ENCODE data around the gene NMUR2. TPM values are rescaled to one million over a fixed set of nuclear protein-coding genes. Genes with fewer than 3 reads are reported as not detected.

Gene NMUR2
- total RNA-seq, 1 donor from 2014 or later: not detected

DNA sequence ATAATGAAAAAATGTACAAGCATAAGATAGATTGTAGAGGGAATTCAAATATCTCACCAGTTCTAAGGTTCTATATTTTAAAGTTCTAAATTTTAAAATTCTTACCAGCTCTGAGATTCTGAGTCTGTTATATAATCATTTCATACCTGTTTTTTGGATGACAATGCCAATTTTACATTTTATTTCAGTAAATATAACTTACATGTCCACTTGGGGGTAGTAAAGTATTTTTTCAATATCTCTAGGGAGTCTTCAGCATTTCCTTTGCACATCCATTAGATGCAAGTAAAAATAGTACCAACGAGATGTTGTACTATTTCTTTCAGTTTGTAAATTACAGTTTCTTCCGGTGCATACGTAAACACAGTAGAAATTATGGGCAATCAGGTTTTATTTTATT lies 25.7 kb downstream of the NMUR2 start:
- Histone ChIP-seq H3K4me3 (ENCODE audit: insufficient read depth, low read depth, low read length) (no peak overlapping the region), H3K9me3 (ENCODE audit: insufficient read depth, low read depth, low read length) (no peaks in the 10 kb centered on the region), H2AFZ (ENCODE audit: low read depth, low read length) (no peak overlapping the region), H3K9ac (ENCODE audit: low read length) (no peak overlapping the region), H3K4me1 (ENCODE audit: insufficient read depth, low read length) (no peaks in the 10 kb centered on the region), H3K79me2 (ENCODE audit: insufficient read depth, low read length) (no peaks in the 10 kb centered on the region), H3K27ac (ENCODE audit: low read depth, low read length) (no peak overlapping the region), H3K27me3 (ENCODE audit: insufficient read depth, low read length) (no peaks in the 10 kb centered on the region), H3K4me2 (ENCODE audit: low read length) (no peak overlapping the region), H4K20me1 (ENCODE audit: insufficient read depth, low read length) (no peaks in the 10 kb centered on the region), H3K36me3 (ENCODE audit: insufficient read depth, low read length) (no peaks in the 10 kb centered on the region)
- TF ChIP-seq, protein P1, sequence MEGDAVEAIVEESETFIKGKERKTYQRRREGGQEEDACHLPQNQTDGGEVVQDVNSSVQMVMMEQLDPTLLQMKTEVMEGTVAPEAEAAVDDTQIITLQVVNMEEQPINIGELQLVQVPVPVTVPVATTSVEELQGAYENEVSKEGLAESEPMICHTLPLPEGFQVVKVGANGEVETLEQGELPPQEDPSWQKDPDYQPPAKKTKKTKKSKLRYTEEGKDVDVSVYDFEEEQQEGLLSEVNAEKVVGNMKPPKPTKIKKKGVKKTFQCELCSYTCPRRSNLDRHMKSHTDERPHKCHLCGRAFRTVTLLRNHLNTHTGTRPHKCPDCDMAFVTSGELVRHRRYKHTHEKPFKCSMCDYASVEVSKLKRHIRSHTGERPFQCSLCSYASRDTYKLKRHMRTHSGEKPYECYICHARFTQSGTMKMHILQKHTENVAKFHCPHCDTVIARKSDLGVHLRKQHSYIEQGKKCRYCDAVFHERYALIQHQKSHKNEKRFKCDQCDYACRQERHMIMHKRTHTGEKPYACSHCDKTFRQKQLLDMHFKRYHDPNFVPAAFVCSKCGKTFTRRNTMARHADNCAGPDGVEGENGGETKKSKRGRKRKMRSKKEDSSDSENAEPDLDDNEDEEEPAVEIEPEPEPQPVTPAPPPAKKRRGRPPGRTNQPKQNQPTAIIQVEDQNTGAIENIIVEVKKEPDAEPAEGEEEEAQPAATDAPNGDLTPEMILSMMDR (IDR thresholded peaks at IDR 0.05; ENCODE audit: insufficient read depth, low read depth, low read length): no peak
- no peak for TF ChIP-seq EZH2 (IDR thresholded peaks at IDR 0.05; ENCODE audit: insufficient read depth, low read length)
- Mint-ChIP-seq H3K27ac (ENCODE audit: unreplicated experiment) (no peak overlapping the region), H3K4me3 (ENCODE audit: unreplicated experiment) (no peak overlapping the region), H3K27me3 (ENCODE audit: low read depth, unreplicated experiment) (no peaks in the 10 kb centered on the region), H3K36me3 (ENCODE audit: low read depth, unreplicated experiment) (no peaks in the 10 kb centered on the region), H3K4me1 (ENCODE audit: low read depth, unreplicated experiment) (peaks cover 10% of the 10 kb centered on the region), H3K9me3 (ENCODE audit: unreplicated experiment) (no peaks in the 10 kb centered on the region)
- no peak for DNase-seq (ENCODE audit: low read depth)
- FAIRE-seq: no peak

GRCh38 chr5:152378730-152379129 lies 26.3 kb downstream of the NMUR2 start:
- Histone ChIP-seq H3K36me3 (ENCODE audit: insufficient read depth, low read length) (no peaks in the 10 kb centered on the region), H3K79me2 (ENCODE audit: insufficient read depth, low read length) (no peaks in the 10 kb centered on the region), H3K4me2 (ENCODE audit: low read length) (no peak overlapping the region), H2AFZ (ENCODE audit: low read depth, low read length) (no peak overlapping the region), H3K27ac (ENCODE audit: low read depth, low read length) (no peak overlapping the region), H3K4me3 (ENCODE audit: insufficient read depth, low read depth, low read length) (no peak overlapping the region), H4K20me1 (ENCODE audit: insufficient read depth, low read length) (no peaks in the 10 kb centered on the region), H3K9ac (ENCODE audit: low read length) (no peak overlapping the region), H3K9me3 (ENCODE audit: insufficient read depth, low read depth, low read length) (no peaks in the 10 kb centered on the region), H3K4me1 (ENCODE audit: insufficient read depth, low read length) (no peaks in the 10 kb centered on the region), H3K27me3 (ENCODE audit: insufficient read depth, low read length) (no peaks in the 10 kb centered on the region)
- no peaks in the 10 kb centered on the region for H3K36me3 Mint-ChIP-seq (ENCODE audit: low read depth, unreplicated experiment)
- TF ChIP-seq, protein P1 (IDR thresholded peaks at IDR 0.05; ENCODE audit: insufficient read depth, low read depth, low read length): no peak
- no peak for TF ChIP-seq EZH2 (IDR thresholded peaks at IDR 0.05; ENCODE audit: insufficient read depth, low read length)
- DNase-seq (ENCODE audit: low read depth) (no peak), FAIRE-seq (no peak)
- H3K4me1 Mint-ChIP-seq (ENCODE audit: low read depth, unreplicated experiment): peaks cover 10% of the 10 kb centered on the region
- no peaks in the 10 kb centered on the region for H3K27me3 Mint-ChIP-seq (ENCODE audit: low read depth, unreplicated experiment)
- H3K27ac Mint-ChIP-seq (ENCODE audit: unreplicated experiment): no peak overlapping the region
- no peak overlapping the region for H3K4me3 Mint-ChIP-seq (ENCODE audit: unreplicated experiment)
- no peaks in the 10 kb centered on the region for H3K9me3 Mint-ChIP-seq (ENCODE audit: unreplicated experiment)

- no peak for FAIRE-seq
- H3K79me2 ChIP-seq (ENCODE audit: insufficient read depth, low read length): no peaks in the 10 kb centered on the region
- no peak overlapping the region for H3K4me3 ChIP-seq (ENCODE audit: insufficient read depth, low read depth, low read length)
- Mint-ChIP-seq H3K4me1 (ENCODE audit: low read depth, unreplicated experiment) (peaks cover 9% of the 10 kb centered on the region), H3K27ac (ENCODE audit: unreplicated experiment) (no peak overlapping the region), H3K27me3 (ENCODE audit: low read depth, unreplicated experiment) (no peaks in the 10 kb centered on the region), H3K36me3 (ENCODE audit: low read depth, unreplicated experiment) (no peaks in the 10 kb centered on the region), H3K4me3 (ENCODE audit: unreplicated experiment) (no peak overlapping the region), H3K9me3 (ENCODE audit: unreplicated experiment) (no peaks in the 10 kb centered on the region)
- no peaks in the 10 kb centered on the region for H3K27me3 ChIP-seq (ENCODE audit: insufficient read depth, low read length)
- H3K27ac ChIP-seq (ENCODE audit: low read depth, low read length): no peak overlapping the region
- H3K4me2 ChIP-seq (ENCODE audit: low read length): no peak overlapping the region
- H3K9ac ChIP-seq (ENCODE audit: low read length): no peak overlapping the region
- no peak overlapping the region for H2AFZ ChIP-seq (ENCODE audit: low read depth, low read length)
- no peaks in the 10 kb centered on the region for H3K36me3 ChIP-seq (ENCODE audit: insufficient read depth, low read length)
- H3K9me3 ChIP-seq (ENCODE audit: insufficient read depth, low read depth, low read length): no peaks in the 10 kb centered on the region
- no peak for TF ChIP-seq EZH2 (IDR thresholded peaks at IDR 0.05; ENCODE audit: insufficient read depth, low read length)
- TF ChIP-seq, protein P1 (IDR thresholded peaks at IDR 0.05; ENCODE audit: insufficient read depth, low read depth, low read length): no peak
- H4K20me1 ChIP-seq (ENCODE audit: insufficient read depth, low read length): no peaks in the 10 kb centered on the region
- no peak for DNase-seq (ENCODE audit: low read depth)
- no peaks in the 10 kb centered on the region for H3K4me1 ChIP-seq (ENCODE audit: insufficient read depth, low read length)
Observed at GRCh38 chr5:152376886-152377285, 28.2 kb downstream of the NMUR2 start.
